GM21447 (cell line): ENCODE measurements around the gene TAF12.
"Not testable (repeated sequence)": the region's sequence is repeated elsewhere in the genome, so short reads cannot be mapped to it uniquely, and the experiment has no call there.

ENCODE experiments used
- ATAC-seq: cut with Tn5 transposase; IDR thresholded peaks from one replicate; pipeline ENCODE4 v1.9.1; 2021; ENCODE audit not compliant: unreplicated experiment

TAF12 gene

GRCh38 chr1:28586585-28587391 is 56.1 kb downstream of the TAF12 start:
- ATAC-seq: not testable (repeated sequence)

- no peak for ATAC-seq
Observed at GRCh38 chr1:28582248-28582615, 60.6 kb downstream of the TAF12 start.

GRCh38 chr1:28581531-28582247 is 61.2 kb downstream of the TAF12 start:
- ATAC-seq: peak; percentile 66

GRCh38 chr1:28580722-28581530 is 61.9 kb downstream of the TAF12 start:
- ATAC-seq: peak; percentile 14

DNA sequence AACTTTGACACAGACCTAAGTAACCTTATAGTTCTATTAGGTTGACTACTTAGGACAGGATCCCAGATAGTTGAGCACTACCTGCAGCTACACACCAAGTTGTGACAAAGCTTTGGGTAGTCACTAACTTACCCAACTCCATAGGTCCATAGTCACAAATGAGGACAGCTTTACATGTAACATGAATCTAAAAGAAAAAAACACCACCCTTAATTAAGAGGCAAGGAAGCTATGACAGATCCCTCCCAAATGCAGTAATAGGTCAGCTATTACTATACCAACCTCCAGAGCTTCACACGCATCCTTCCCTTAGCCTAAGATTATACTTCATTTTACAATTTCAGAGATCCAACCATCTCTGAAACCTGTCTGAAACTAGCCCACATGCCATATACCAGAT is 63.5 kb downstream of the TAF12 start:
- no peak for ATAC-seq

GRCh38 chr1:28578696-28579218 is 64.1 kb downstream of the TAF12 start:
- ATAC-seq: no peak

DNA sequence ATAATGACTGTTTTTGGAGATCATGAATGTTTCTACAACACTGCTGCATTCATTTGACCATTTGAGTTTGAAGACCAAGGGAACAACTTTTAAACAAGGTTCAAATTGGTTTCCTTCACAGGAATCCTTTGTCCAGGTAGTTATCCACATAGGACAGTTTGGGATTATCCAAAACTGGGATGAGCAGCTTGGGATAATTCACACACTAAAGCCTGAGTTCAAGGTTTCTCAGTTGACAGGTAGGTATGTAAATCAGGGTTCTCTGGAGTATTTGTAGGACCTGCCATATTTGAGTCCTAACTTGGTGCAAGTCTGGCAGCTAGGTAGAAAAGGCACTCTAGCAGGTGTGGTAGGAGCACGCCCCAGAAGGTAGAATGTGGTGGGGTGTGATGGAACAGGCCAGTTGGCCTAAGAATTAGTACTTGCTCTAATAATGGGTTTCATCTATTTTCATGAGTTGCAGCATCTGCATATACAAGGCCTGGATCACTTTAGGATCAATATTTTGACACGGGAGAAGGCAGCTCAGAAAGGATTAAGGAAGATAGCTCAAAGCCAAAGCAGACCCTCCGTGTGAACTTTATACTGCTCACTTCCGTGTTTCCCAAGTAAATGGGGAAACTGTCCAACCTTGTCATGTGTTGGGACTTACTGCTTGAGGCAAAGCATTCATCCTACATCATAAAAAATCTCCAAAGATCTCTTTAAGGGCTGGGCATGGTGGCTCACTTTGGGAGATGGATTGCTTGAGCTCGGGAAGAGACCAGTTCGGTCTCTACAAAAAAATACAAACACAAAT is 64.9 kb downstream of the TAF12 start:
- ATAC-seq: no peak

DNA sequence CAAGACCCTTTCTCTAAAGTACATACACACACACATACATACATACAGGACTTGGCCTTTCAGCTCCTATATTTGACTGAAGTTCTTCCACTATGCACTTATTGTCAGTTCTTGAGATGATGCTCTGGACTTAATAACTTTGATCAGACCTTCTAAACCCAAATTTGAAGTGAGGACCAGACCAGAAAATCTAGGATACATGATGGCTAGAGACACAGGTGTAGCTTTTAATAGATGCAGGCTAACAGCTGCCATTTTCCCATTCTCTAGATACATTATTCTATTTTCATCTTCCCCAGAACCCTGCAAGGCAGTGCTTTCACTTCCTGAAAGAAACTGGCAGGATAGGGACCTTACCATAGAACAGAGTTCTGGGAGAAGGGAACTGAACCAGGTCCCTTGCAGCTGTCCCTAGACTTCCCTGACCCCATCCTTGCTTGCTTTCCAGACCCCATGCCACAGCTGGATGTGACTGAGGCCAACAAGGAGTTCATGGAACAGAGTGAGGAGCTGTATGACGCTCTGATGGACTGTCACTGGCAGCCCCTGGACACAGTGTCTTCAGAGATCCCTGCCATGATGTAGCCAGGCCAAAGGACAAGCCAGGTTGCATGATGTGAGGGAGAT is 65.7 kb downstream of the TAF12 start:
- ATAC-seq: no peak

DNA sequence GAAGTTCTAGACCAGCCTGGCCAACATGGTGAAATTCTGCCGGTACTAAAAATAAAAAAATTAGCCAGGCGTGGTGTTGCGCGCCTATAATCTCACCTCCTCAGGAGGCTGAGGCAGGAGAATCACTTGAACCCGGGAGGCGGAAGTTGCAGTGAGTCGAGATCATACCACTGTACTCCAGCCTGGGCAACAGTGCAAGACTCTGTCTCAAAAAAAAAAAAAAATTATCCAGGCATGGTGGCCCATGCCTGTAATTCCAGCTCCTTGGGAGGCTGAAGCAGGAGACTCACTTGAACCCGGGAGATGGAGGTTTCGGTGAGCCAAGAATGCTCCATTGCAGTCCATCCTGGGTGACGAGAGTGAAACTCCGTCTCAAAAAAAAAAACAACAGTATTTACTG is 69.3 kb downstream of the TAF12 start:
- no peak for ATAC-seq

- ATAC-seq: not testable (repeated sequence)
Observed at GRCh38 chr1:28572891-28573290, 70.0 kb downstream of the TAF12 start.

DNA sequence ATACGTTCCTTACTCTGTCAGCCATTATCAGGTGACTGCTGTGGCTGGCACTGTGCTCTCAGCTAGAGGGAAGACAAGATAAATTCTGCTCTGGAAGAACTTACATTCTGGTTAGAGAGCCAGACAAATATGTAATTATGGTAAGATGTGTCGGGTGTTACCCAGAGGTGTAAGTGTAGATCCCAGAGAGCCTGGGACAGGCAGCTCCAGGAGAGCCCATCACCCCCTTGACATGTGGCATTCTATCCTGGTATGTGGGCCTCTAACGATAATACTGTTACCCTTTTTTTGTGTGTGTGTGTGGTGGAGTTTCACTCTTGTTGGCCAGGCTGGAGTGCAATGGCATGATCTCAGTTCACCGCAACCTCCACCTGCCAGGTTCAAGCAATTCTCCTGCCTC is 71.0 kb downstream of the TAF12 start:
- ATAC-seq: no peak

GRCh38 chr1:28566931-28567330 is 75.9 kb downstream of the TAF12 start:
- no peak for ATAC-seq

DNA sequence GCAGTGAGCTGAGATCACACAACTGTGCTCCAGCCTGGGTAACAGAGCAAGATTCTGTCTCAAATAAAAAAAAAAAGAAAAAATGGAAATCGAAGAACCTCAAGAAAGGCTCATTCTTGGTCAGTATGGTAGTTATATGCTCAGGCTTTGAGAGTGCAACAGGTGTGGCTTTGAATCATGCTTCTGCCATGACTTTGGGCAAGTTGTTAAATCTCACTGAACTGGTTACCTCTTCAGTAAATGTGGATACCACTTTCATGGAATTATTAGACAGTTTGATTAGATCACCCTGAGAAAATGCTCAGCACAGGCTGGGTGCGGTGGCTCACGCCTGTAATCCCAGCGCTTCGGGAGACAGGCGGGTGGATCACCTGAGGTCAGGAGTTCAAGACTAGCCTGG is 77.1 kb downstream of the TAF12 start:
- no peak for ATAC-seq

DNA sequence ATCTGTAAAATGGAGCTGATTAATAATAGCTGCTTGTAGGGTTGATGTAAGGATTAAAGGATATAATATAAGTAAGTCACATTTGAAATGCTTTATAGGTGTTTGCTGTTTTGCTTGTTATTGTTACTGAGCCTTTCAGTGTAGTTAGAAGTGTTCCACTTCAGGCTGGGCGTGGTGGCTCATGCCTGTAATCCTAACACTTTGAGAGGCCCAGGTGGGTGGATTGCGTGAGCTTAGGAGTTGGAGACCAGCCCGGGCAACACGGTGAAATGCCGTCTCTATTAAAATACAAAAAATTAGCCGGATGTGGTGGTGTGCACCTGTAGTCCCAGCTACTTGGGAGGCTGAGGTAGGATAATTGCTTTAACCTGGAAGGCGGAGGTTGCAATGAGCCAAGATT is 77.8 kb downstream of the TAF12 start:
- no peak for ATAC-seq

- no peak for ATAC-seq
Observed at GRCh38 chr1:28564310-28564709, 78.6 kb downstream of the TAF12 start.

- ATAC-seq: no peak
Observed at GRCh38 chr1:28560886-28561285, 82.0 kb downstream of the TAF12 start.
